ENCODE data around the gene WDR5.

DNA sequence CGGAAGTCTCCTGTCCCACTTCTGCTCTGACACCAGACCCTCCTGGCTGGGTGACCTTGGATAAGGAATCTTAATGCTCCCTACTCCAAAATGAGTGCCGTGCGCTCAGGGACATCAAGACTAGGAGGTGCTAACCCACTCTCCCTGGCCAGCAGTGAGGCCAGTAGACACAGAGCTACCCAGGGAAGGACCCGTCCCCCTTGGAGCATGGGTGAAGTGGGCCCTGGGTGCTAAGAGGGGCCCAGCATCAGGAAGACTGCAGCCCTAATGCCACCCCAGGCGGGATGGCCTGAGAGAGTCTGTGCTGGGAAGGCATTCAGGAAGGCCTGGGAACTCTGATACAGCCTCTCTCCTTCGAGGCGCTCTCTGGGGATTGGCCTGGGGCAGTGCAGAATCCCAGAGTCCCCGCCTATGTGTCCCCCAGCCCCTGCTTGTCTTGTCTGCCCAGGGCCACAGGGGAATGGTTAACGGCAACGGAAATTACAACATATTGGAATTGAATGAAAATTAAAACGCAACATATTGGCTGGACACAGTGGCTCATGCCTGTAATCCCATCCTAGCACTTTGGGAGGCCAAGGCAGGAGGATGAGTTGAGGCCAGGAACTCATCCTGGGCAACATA, 58.1 kb downstream of the WDR5 start:
- TF ChIP-seq, protein P1, sequence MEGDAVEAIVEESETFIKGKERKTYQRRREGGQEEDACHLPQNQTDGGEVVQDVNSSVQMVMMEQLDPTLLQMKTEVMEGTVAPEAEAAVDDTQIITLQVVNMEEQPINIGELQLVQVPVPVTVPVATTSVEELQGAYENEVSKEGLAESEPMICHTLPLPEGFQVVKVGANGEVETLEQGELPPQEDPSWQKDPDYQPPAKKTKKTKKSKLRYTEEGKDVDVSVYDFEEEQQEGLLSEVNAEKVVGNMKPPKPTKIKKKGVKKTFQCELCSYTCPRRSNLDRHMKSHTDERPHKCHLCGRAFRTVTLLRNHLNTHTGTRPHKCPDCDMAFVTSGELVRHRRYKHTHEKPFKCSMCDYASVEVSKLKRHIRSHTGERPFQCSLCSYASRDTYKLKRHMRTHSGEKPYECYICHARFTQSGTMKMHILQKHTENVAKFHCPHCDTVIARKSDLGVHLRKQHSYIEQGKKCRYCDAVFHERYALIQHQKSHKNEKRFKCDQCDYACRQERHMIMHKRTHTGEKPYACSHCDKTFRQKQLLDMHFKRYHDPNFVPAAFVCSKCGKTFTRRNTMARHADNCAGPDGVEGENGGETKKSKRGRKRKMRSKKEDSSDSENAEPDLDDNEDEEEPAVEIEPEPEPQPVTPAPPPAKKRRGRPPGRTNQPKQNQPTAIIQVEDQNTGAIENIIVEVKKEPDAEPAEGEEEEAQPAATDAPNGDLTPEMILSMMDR (conservative IDR thresholded peaks at IDR 0.05; ENCODE audit: low read depth, low read length), result no peak
- TF ChIP-seq EZH2 (IDR thresholded peaks at IDR 0.05; ENCODE audit: borderline replicate concordance, low read depth, low read length, poor library complexity, severe bottlenecking), result no peak

All from A673 (cell line).